ENCODE measurements around the gene FBXL4. TPM values are rescaled to one million over a fixed set of nuclear protein-coding genes. Genes with fewer than 3 reads are reported as not detected.

Gene FBXL4
- total and polyA plus RNA-seq, 4 donors = 3.5 to 35.0 (median 9.4) TPM

DNA sequence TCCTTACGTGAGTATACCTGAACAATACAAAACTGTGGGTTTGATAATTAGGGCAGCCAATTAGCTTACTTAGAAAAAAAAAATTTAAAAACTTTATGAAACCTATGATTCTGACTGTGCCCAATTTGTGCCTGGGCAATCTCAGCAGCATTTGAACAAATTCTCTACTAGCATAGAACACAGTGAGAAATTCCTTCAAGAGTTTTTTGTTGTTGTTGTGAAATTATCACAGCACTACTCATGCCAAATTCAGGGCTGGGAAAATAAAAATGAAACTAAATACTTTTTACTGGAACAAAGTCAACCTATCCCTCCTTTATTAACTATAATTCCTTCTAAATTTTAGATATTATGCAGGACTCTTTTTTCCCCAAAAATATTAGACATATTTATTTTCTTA, 70.5 kb downstream of the FBXL4 start:
- H3K36me3 ChIP-seq (ENCODE audit: control insufficient read depth in 4 of 4, insufficient read depth in 4 of 4, low read length in 4 of 4) = peaks cover 0 to 14% (median 6%) of the 10 kb centered on the region in 4 donors
- no peaks in the 10 kb centered on the region for H3K9me3 ChIP-seq (ENCODE audit: control insufficient read depth in 4 of 4, insufficient read depth in 3 of 4, low read length in 3 of 4)
- ATAC-seq (ENCODE audit: insufficient read depth, low FRiP score) = no peak
- WGBS, 2 donors = 0% methylated on average over 1 of the region's 1 CpG
- TF ChIP-seq, protein P1, sequence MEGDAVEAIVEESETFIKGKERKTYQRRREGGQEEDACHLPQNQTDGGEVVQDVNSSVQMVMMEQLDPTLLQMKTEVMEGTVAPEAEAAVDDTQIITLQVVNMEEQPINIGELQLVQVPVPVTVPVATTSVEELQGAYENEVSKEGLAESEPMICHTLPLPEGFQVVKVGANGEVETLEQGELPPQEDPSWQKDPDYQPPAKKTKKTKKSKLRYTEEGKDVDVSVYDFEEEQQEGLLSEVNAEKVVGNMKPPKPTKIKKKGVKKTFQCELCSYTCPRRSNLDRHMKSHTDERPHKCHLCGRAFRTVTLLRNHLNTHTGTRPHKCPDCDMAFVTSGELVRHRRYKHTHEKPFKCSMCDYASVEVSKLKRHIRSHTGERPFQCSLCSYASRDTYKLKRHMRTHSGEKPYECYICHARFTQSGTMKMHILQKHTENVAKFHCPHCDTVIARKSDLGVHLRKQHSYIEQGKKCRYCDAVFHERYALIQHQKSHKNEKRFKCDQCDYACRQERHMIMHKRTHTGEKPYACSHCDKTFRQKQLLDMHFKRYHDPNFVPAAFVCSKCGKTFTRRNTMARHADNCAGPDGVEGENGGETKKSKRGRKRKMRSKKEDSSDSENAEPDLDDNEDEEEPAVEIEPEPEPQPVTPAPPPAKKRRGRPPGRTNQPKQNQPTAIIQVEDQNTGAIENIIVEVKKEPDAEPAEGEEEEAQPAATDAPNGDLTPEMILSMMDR (IDR thresholded peaks at IDR 0.05; ENCODE audit: control extremely low read depth, extremely low read depth) = no peak
- DNase-seq = peak in 2 of 3 donors; percentile 28 to 47
- no peak overlapping the region for H3K9ac ChIP-seq (ENCODE audit: insufficient read depth in 1 of 2, low read length in 2 of 2)
- H3K4me3 ChIP-seq = no peak overlapping the region
- no peaks in the 10 kb centered on the region for H3K4me1 ChIP-seq (ENCODE audit: control insufficient read depth in 5 of 5, insufficient read depth in 5 of 5, low read length in 5 of 5)
- no peaks in the 10 kb centered on the region for H3K27me3 ChIP-seq (ENCODE audit: control insufficient read depth in 3 of 3, insufficient read depth in 3 of 3, low read length in 2 of 3)
- H3K27ac ChIP-seq (ENCODE audit: low read depth in 1 of 2, low read length in 1 of 2) = no peak overlapping the region

DNA sequence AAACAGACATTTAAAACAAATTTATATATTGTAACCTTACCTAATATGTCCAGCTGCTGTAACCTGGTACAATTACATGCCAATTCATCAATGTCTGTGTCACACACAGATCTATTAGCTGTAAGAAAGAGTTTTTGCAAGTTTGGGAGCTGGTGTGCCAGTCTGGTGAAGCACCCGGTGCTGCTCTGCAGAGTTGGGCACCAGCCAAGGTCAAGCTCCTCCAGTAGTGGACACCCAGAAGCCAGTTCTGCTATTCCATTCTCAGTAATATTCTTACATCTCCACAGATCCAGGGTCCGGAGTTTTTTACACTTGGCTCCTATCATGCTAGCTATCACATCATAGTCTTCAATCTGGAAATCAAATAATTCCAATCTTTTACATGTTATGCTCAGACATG, 72.4 kb downstream of the FBXL4 start:
- ATAC-seq (ENCODE audit: insufficient read depth, low FRiP score) = no peak

DNA sequence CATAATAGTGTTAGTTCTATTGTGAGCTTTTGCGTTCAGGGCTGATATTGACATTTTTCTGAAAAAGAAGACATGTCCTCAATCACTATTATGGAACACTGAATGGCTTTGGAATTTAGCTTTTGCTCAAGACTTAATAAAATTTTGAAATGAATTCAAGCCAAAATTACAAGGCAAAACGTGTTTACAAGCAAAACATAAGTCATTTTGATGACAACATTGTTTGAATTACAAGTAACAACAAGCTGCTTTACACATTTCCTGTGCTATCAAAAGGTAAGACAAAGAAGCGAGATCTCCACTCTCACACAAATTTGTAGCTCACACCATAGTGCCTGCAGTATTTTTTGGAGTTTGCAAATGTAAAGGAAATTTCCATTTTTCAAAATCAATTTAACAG, 75.9 kb downstream of the FBXL4 start:
- H3K9ac ChIP-seq (ENCODE audit: insufficient read depth in 1 of 2, low read length in 2 of 2) = no peak overlapping the region
- no peaks in the 10 kb centered on the region for H3K9me3 ChIP-seq (ENCODE audit: control insufficient read depth in 4 of 4, insufficient read depth in 3 of 4, low read length in 3 of 4)
- DNase-seq (no peak), ATAC-seq (ENCODE audit: insufficient read depth, low FRiP score) (no peak)
- H3K4me1 ChIP-seq (ENCODE audit: control insufficient read depth in 5 of 5, insufficient read depth in 5 of 5, low read length in 5 of 5) = no peaks in the 10 kb centered on the region
- WGBS, 2 donors = 78 to 86% methylated on average over 3 of the region's 3 CpGs
- no peak overlapping the region for H3K4me3 ChIP-seq
- H3K27me3 ChIP-seq (ENCODE audit: control insufficient read depth in 3 of 3, insufficient read depth in 3 of 3, low read length in 2 of 3) = no peaks in the 10 kb centered on the region
- TF ChIP-seq, protein P1 (IDR thresholded peaks at IDR 0.05; ENCODE audit: control extremely low read depth, extremely low read depth) = no peak
- no peak overlapping the region for H3K27ac ChIP-seq (ENCODE audit: low read depth in 1 of 2, low read length in 1 of 2)
- peaks cover 0 to 5% (median 2%) of the 10 kb centered on the region in 4 donors for H3K36me3 ChIP-seq (ENCODE audit: control insufficient read depth in 4 of 4, insufficient read depth in 4 of 4, low read length in 4 of 4)

More for the DNA sequence above, 72.4 kb downstream of the FBXL4 start:
- Histone ChIP-seq H3K4me1 (ENCODE audit: control insufficient read depth in 5 of 5, insufficient read depth in 5 of 5, low read length in 5 of 5) (no peaks in the 10 kb centered on the region), H3K9ac (ENCODE audit: insufficient read depth in 1 of 2, low read length in 2 of 2) (no peak overlapping the region), H3K27ac (ENCODE audit: low read depth in 1 of 2, low read length in 1 of 2) (no peak overlapping the region), H3K9me3 (ENCODE audit: control insufficient read depth in 4 of 4, insufficient read depth in 3 of 4, low read length in 3 of 4) (no peaks in the 10 kb centered on the region), H3K36me3 (ENCODE audit: control insufficient read depth in 4 of 4, insufficient read depth in 4 of 4, low read length in 4 of 4) (peaks cover 0 to 14% (median 3%) of the 10 kb centered on the region in 4 donors), H3K27me3 (ENCODE audit: control insufficient read depth in 3 of 3, insufficient read depth in 3 of 3, low read length in 2 of 3) (no peaks in the 10 kb centered on the region), H3K4me3 (no peak overlapping the region)
- WGBS, 2 donors = 65 to 85% methylated on average over 2 of the region's 2 CpGs
- no peak for DNase-seq
- TF ChIP-seq, protein P1 (IDR thresholded peaks at IDR 0.05; ENCODE audit: control extremely low read depth, extremely low read depth) = no peak

DNA sequence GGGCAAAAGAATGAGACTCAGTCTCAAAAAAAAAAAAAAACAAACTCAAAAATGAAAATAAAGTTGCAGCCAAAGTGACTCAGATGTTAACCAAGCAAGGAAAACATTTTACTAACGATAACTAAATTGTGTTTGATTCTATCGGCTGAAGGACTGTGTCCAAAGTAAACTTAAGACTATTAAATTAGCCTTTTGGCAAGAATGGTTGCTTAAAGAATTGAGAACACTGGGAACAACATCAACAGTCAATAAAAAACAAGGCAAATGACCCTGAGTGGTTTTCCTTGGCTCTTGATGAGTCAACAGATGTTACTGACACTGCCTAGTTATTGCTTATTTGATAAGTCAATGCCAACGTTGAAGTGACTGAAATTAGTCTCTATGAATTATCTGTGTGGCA, 76.7 kb downstream of the FBXL4 start:
- H3K9ac ChIP-seq (ENCODE audit: insufficient read depth in 1 of 2, low read length in 2 of 2) = no peak overlapping the region
- TF ChIP-seq, protein P1 (IDR thresholded peaks at IDR 0.05; ENCODE audit: control extremely low read depth, extremely low read depth) = no peak
- 77 to 83% methylated on average over 3 of the region's 3 CpGs for WGBS, 2 donors
- H3K4me3 ChIP-seq = no peak overlapping the region
- peak in 1 of 3 donors; percentile 1 for DNase-seq
- no peaks in the 10 kb centered on the region for H3K9me3 ChIP-seq (ENCODE audit: control insufficient read depth in 4 of 4, insufficient read depth in 3 of 4, low read length in 3 of 4)
- H3K4me1 ChIP-seq (ENCODE audit: control insufficient read depth in 5 of 5, insufficient read depth in 5 of 5, low read length in 5 of 5) = no peaks in the 10 kb centered on the region
- peaks cover 0 to 3% (median 1%) of the 10 kb centered on the region in 4 donors for H3K36me3 ChIP-seq (ENCODE audit: control insufficient read depth in 4 of 4, insufficient read depth in 4 of 4, low read length in 4 of 4)
- no peak overlapping the region for H3K27ac ChIP-seq (ENCODE audit: low read depth in 1 of 2, low read length in 1 of 2)
- H3K27me3 ChIP-seq (ENCODE audit: control insufficient read depth in 3 of 3, insufficient read depth in 3 of 3, low read length in 2 of 3) = no peaks in the 10 kb centered on the region
- no peak for ATAC-seq (ENCODE audit: insufficient read depth, low FRiP score)
